NCI-H524 treated with DMSO at 0.1 percent for 48 hours (cell line): ENCODE results near the gene RSL1D1.
A peak's percentile ranks its signal among the peaks of the same experiment; 100 is the strongest.

ENCODE experiments used
- DNase-seq: peaks from one replicate; lab custom pipeline; 2025; lab: John Stamatoyannopoulos, UW

RSL1D1 gene

GRCh38 chr16:11851294-11852091 lies at the start of gene RSL1D1:
Gene RSL1D1 (minus strand): TSS chr16:11851542. CDS start chr16:11851512, 30 bp downstream.
- DNase-seq: peak; percentile 67

GRCh38 chr16:11901091-11901490 lies 49.7 kb upstream of the RSL1D1 start:
- DNase-seq: no peak

- DNase-seq: no peak
Observed at GRCh38 chr16:11896486-11897176, 45.3 kb upstream of the RSL1D1 start.

- DNase-seq: no peak
Observed at GRCh38 chr16:11893571-11893970, 42.2 kb upstream of the RSL1D1 start.

- DNase-seq: no peak
Observed at GRCh38 chr16:11892761-11893160, 41.4 kb upstream of the RSL1D1 start.

GRCh38 chr16:11890231-11890965 lies 39.1 kb upstream of the RSL1D1 start:
- no peak for DNase-seq

- no peak for DNase-seq
Observed at GRCh38 chr16:11886881-11887280, 35.5 kb upstream of the RSL1D1 start.

GRCh38 chr16:11884035-11884434 lies 32.7 kb upstream of the RSL1D1 start:
- DNase-seq: no peak

GRCh38 chr16:11880007-11880406 lies 28.7 kb upstream of the RSL1D1 start:
- DNase-seq: no peak

GRCh38 chr16:11877374-11877773 lies 26.0 kb upstream of the RSL1D1 start:
- DNase-seq: no peak

- no peak for DNase-seq
Observed at GRCh38 chr16:11876306-11876705, 25.0 kb upstream of the RSL1D1 start.

- no peak for DNase-seq
Observed at GRCh38 chr16:11875721-11876120, 24.4 kb upstream of the RSL1D1 start.

GRCh38 chr16:11871193-11871592 lies 19.9 kb upstream of the RSL1D1 start:
- peak; percentile 52 for DNase-seq

GRCh38 chr16:11870399-11870798 lies 19.1 kb upstream of the RSL1D1 start:
- DNase-seq: no peak

- DNase-seq: no peak
Observed at GRCh38 chr16:11869353-11870228, 18.2 kb upstream of the RSL1D1 start.

- no peak for DNase-seq
Observed at GRCh38 chr16:11868412-11868980, 17.2 kb upstream of the RSL1D1 start.

GRCh38 chr16:11862489-11862888 lies 11.1 kb upstream of the RSL1D1 start:
- DNase-seq: no peak

- no peak for DNase-seq
Observed at GRCh38 chr16:11857161-11857560, 5.8 kb upstream of the RSL1D1 start.

GRCh38 chr16:11852092-11852809 lies 909 bp upstream of the RSL1D1 start:
- no peak for DNase-seq

- DNase-seq: no peak
Observed at GRCh38 chr16:11848842-11849241, 2.5 kb downstream of the RSL1D1 start.

- DNase-seq: no peak
Observed at GRCh38 chr16:11844499-11844898, 6.8 kb downstream of the RSL1D1 start.
